Endodermal cell (in vitro differentiated cells): Measurements from ENCODE around the gene NPW. TPM values are rescaled to one million over a fixed set of nuclear protein-coding genes. Genes with fewer than 3 reads are reported as not detected.
A peak's percentile ranks its signal among the peaks of the same experiment; 100 is the strongest.

ENCODE experiments used
- DNase-seq: peaks from one replicate; pipeline ENCODE4 v3.0.0-alpha.2; 2017
- H3K27ac ChIP-seq: 2 replicates; pipeline ENCODE4 v1.5.1; 2013; ENCODE audit warnings: mild to moderate bottlenecking, low read depth, low read length, moderate library complexity
- H3K27me3 ChIP-seq: 2 replicates; pipeline ENCODE4 v1.6.1; 2013; ENCODE audit warnings: mild to moderate bottlenecking, low read length, moderate library complexity; ENCODE audit not compliant: insufficient read depth, control insufficient read depth, poor library complexity, severe bottlenecking
- H3K36me3 ChIP-seq: 2 replicates; pipeline ENCODE4 v1.7.0; 2013; ENCODE audit warnings: mild to moderate bottlenecking, low read length, moderate library complexity; ENCODE audit not compliant: control insufficient read depth, insufficient read depth
- H3K4me1 ChIP-seq: one replicate; pipeline ENCODE4 v1.7.0; 2013; ENCODE audit warnings: low read length; ENCODE audit not compliant: control insufficient read depth, insufficient read depth
- H3K4me3 ChIP-seq: 2 replicates; pipeline ENCODE4 v1.5.1; 2013; ENCODE audit warnings: mild to moderate bottlenecking, low read length, moderate library complexity
- H3K9ac ChIP-seq: 2 replicates; pipeline ENCODE4 v1.6.1; 2013; ENCODE audit warnings: mild to moderate bottlenecking, low read length, moderate library complexity; ENCODE audit not compliant: poor library complexity, severe bottlenecking; ENCODE audit errors: extremely low read depth
- H3K9me3 ChIP-seq: 2 replicates; pipeline ENCODE4 v1.6.1; 2013; ENCODE audit warnings: mild to moderate bottlenecking, low read length, moderate library complexity; ENCODE audit not compliant: control insufficient read depth
- H3K27ac Mint-ChIP-seq: 2 replicates; pipeline ENCODE4 v1.8.0; 2020; ENCODE audit warnings: mixed read lengths
- H3K27me3 Mint-ChIP-seq: 2 replicates; pipeline ENCODE4 v1.8.0; 2021; ENCODE audit warnings: mild to moderate bottlenecking, mixed read lengths; ENCODE audit not compliant: insufficient read depth
- H3K36me3 Mint-ChIP-seq: 2 replicates; pipeline ENCODE4 v1.8.0; 2020; ENCODE audit warnings: low read depth, mixed read lengths
- H3K4me1 Mint-ChIP-seq: 2 replicates; pipeline ENCODE4 v1.8.0; 2020; ENCODE audit warnings: mixed read lengths
- H3K4me3 Mint-ChIP-seq: 2 replicates; pipeline ENCODE4 v1.8.0; 2020; ENCODE audit warnings: mild to moderate bottlenecking, moderate library complexity, mixed read lengths
- H3K9me3 Mint-ChIP-seq: 2 replicates; pipeline ENCODE4 v1.8.0; 2020; ENCODE audit warnings: mild to moderate bottlenecking, mixed read lengths
- WGBS, 2 experiments: methylation state at CpG; one replicate each; pipeline versions ENCODE4 v1.1.5 to v1.1.7; 2013; ENCODE audit warnings: missing lambda C conversion rate in 2 of 2, mixed read lengths in 1 of 2; ENCODE audit not compliant: insufficient coverage in 1 of 2, insufficient read length in 1 of 2; 5-methylcytosine and 5-hydroxymethylcytosine counted together
- total RNA-seq, 2 donors: library from RNA; stranded (reverse); fragmentation: NEBNext Ultra II Directional in 1 of 2; extraction: Animal tissue kit (Norgen Biotek cat#: 25700) in 1 of 2; gene quantifications; 2 replicates in 1 of 2; 3 replicates in 1 of 2; pipeline ENCODE4 v1.2.1, GENCODE V29; 2021
- TF ChIP-seq, protein P1 (sequence below): fragments of 200-600 bp; sonication (generic); conservative IDR thresholded peaks from 2 replicates; pipeline ENCODE4 v1.5.0; 2021; ENCODE audit warnings: antibody characterized with exemption, mild to moderate bottlenecking

NPW gene
- total RNA-seq, 2 donors from 2014 or later: 1.2 to 1.9 TPM

DNA sequence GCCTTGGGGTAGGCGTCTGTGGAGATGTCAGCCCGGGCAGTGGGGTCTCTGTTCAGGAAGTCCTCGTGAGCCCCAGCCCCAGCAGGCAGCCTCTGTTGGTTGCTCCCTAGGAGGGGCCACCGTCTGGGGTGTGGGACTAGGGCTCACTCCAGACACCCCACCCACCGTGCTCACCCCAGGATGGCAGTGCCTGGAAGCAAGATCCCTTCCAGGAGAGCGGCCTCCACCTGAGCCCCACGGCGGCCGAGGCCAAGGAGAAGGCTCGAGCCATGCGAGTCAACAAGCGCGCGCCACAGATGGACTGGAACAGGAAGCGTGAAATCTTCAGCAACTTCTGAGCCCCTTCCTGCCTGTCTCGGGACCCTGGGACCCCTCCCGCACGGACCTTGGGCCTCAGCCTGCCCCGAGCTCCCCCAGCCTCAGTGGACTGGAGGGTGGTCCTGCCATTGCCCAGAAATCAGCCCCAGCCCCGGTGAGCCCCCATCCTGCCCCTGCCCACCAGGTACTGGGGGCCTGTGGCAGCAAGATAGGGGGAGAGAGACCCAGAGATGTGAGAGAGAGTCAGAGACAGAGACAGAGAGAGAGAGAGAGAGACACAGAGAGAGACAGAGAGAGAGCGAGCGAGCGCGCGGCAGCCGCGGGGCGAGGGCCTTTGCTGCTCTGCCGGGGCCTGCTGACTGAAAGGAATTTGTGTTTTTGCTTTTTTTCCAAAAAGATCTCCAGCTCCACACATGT lies 18.2 kb downstream of the NPW start:
- no peak overlapping the region for H3K9ac ChIP-seq
- H3K9me3 ChIP-seq: no peaks in the 10 kb centered on the region
- no peaks in the 10 kb centered on the region for H3K27me3 ChIP-seq
- H3K4me1 Mint-ChIP-seq: peaks cover 7% of the 10 kb centered on the region
- H3K4me3 Mint-ChIP-seq: no peak overlapping the region
- no peak overlapping the region for H3K27ac ChIP-seq
- peaks cover 4% of the 10 kb centered on the region for H3K36me3 Mint-ChIP-seq
- no peaks in the 10 kb centered on the region for H3K9me3 Mint-ChIP-seq
- no peak overlapping the region for H3K27ac Mint-ChIP-seq
- no peak for DNase-seq
- no peak overlapping the region for H3K4me3 ChIP-seq
- H3K4me1 ChIP-seq: peaks cover 6% of the 10 kb centered on the region
- 93 to 94% methylated on average over 14 to 29 of the region's 29 CpGs for WGBS, 2 experiments
- H3K36me3 ChIP-seq: no peaks in the 10 kb centered on the region
- H3K27me3 Mint-ChIP-seq: no peaks in the 10 kb centered on the region
- TF ChIP-seq, protein P1, sequence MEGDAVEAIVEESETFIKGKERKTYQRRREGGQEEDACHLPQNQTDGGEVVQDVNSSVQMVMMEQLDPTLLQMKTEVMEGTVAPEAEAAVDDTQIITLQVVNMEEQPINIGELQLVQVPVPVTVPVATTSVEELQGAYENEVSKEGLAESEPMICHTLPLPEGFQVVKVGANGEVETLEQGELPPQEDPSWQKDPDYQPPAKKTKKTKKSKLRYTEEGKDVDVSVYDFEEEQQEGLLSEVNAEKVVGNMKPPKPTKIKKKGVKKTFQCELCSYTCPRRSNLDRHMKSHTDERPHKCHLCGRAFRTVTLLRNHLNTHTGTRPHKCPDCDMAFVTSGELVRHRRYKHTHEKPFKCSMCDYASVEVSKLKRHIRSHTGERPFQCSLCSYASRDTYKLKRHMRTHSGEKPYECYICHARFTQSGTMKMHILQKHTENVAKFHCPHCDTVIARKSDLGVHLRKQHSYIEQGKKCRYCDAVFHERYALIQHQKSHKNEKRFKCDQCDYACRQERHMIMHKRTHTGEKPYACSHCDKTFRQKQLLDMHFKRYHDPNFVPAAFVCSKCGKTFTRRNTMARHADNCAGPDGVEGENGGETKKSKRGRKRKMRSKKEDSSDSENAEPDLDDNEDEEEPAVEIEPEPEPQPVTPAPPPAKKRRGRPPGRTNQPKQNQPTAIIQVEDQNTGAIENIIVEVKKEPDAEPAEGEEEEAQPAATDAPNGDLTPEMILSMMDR: no peak

DNA sequence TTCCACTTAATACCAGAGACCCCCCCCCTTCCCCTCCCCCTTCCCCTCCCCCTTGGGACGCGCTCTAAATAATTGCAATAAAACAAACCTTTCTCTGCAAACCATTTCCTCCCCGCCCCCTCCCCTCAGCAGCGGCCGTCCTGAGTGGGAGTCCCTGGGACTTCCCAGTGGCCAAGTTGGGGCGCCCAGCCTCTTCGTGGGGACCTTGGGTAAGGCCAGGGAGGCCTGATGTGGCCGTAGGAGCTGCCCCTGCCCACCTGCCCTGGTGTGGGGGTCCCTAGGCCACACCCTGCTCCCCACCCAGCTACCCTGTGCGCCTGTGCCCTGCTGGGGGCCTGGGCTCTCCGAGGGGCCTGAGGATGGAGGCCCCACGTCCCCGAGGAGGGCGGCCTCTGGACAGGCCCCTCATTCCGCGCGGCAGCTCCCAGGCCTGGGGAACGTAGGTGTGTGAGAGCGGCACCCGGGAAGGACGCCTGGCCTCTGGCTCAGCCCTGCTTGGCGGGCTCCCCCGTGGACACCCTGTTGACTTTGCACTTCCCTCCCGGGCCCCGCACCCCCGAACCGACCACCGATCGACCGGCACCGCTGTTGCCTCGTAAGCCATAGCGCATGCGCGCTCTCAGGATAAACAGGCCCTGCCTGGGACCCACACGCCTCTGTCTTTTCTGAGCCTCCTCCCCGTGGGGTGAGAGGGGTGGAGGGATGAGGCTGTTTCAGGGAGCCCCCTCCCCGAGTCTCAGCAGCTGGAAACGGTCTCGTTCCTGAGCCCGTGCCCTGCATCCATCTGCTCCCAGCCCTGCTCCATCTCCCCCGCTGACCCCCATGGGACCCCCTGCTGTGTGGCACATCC lies 19.0 kb downstream of the NPW start:
- peak overlapping the region; percentile 61 for H3K27ac Mint-ChIP-seq
- Histone ChIP-seq H3K4me3 (no peak overlapping the region), H3K4me1 (peaks cover 6% of the 10 kb centered on the region), H3K36me3 (no peaks in the 10 kb centered on the region), H3K27ac (no peak overlapping the region), H3K27me3 (no peaks in the 10 kb centered on the region), H3K9ac (no peak overlapping the region), H3K9me3 (no peaks in the 10 kb centered on the region)
- DNase-seq: no peak
- H3K36me3 Mint-ChIP-seq: peaks cover 4% of the 10 kb centered on the region
- H3K4me3 Mint-ChIP-seq: no peak overlapping the region
- H3K4me1 Mint-ChIP-seq: peaks cover 7% of the 10 kb centered on the region
- 94 to 95% methylated on average over 23 to 41 of the region's 41 CpGs for WGBS, 2 experiments
- TF ChIP-seq, protein P1: no peak
- no peaks in the 10 kb centered on the region for H3K27me3 Mint-ChIP-seq
- H3K9me3 Mint-ChIP-seq: no peaks in the 10 kb centered on the region

DNA sequence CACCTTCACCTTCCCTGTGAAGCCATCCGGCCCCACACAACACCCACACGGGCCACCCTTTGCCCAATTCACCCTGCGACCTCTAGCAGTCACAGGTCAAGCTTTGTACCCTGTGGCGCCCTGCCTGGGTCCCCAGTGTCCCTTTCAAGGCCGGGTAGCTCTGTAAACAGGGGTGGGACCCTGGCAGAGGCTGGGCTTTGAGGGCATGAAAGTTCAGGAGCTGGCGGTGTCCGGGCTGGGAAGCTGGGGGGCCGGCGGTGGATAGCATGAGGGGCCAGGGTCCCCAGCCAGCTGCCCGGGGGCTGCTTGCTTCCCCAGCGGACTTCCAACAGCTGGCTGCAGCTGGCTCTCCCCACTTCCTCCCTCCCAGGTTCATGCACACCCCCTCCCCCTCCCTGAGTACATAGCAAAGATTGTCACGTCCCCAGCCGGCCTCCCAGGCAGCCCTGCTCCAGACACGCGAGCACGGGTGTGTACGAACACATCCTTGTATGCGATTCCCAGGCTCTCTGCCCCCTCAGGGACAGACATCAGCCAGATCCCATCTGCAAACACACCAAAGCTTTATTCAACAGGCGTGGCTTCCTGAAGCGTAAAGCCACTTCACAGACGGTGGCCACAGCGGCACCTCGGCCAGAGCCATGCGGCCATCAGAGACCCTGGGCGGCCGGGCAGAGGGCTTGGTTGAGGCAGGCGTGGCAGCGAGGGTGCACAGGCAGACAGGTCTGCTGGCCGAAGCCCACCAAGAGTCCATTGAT lies 19.9 kb downstream of the NPW start:
- H3K4me1 ChIP-seq: peaks cover 6% of the 10 kb centered on the region
- H3K36me3 ChIP-seq: no peaks in the 10 kb centered on the region
- Mint-ChIP-seq H3K4me3 (no peak overlapping the region), H3K4me1 (peaks cover 7% of the 10 kb centered on the region), H3K27me3 (no peaks in the 10 kb centered on the region), H3K9me3 (no peaks in the 10 kb centered on the region), H3K27ac (peak overlapping the region; percentile 90), H3K36me3 (peaks cover 4% of the 10 kb centered on the region)
- peak overlapping the region; percentile 2 for H3K27ac ChIP-seq
- peak; percentile 54 for DNase-seq
- H3K4me3 ChIP-seq: no peak overlapping the region
- 88 to 95% methylated on average over 22 to 29 of the region's 29 CpGs for WGBS, 2 experiments
- no peaks in the 10 kb centered on the region for H3K9me3 ChIP-seq
- TF ChIP-seq, protein P1: no peak
- H3K9ac ChIP-seq: no peak overlapping the region
- no peaks in the 10 kb centered on the region for H3K27me3 ChIP-seq
